Loucy (cell line): ENCODE data around the gene GIMAP8.

Experiments used
- H2AFZ ChIP-seq: fragments of 200-600 bp; sonication (generic); 2 replicates; pipeline ENCODE4 v1.6.0; 2016; ENCODE audit warnings: antibody characterized with exemption, mild to moderate bottlenecking, low read length, moderate library complexity
- H3F3A ChIP-seq: fragments of 200-600 bp; 2 replicates; pipeline ENCODE4 v1.6.0; 2016; ENCODE audit warnings: antibody characterized with exemption, low read depth, mild to moderate bottlenecking
- H3K27me3 ChIP-seq: fragments of 200-600 bp; sonication (generic); 2 replicates; pipeline ENCODE4 v1.6.1; 2014; ENCODE audit warnings: low read length, mild to moderate bottlenecking; ENCODE audit not compliant: insufficient read depth, poor library complexity, severe bottlenecking
- H3K36me3 ChIP-seq: fragments of 200-600 bp; sonication (generic); 2 replicates; pipeline ENCODE4 v1.6.1; 2016; ENCODE audit warnings: low read length; ENCODE audit not compliant: insufficient read depth
- H3K4me1 ChIP-seq: fragments of 200-600 bp; sonication (generic); 2 replicates; pipeline ENCODE4 v1.5.1; 2014; ENCODE audit warnings: low read length, mild to moderate bottlenecking; ENCODE audit not compliant: insufficient read depth, poor library complexity, severe bottlenecking
- H3K4me2 ChIP-seq: fragments of 200-600 bp; sonication (generic); 2 replicates; pipeline ENCODE4 v1.6.0; 2014; ENCODE audit warnings: antibody characterized with exemption, low read length, low read depth, mild to moderate bottlenecking; ENCODE audit not compliant: poor library complexity, severe bottlenecking
- H3K4me3 ChIP-seq: fragments of 200-600 bp; sonication (generic); 2 replicates; pipeline ENCODE4 v1.5.1; 2014; ENCODE audit warnings: low read length, mild to moderate bottlenecking, mixed read lengths; ENCODE audit not compliant: poor library complexity, severe bottlenecking
- H3K79me2 ChIP-seq: fragments of 200-600 bp; sonication (generic); 2 replicates; pipeline ENCODE4 v1.6.1; 2014; ENCODE audit warnings: low read length; ENCODE audit not compliant: insufficient read depth
- H3K9ac ChIP-seq: fragments of 200-600 bp; sonication (generic); 2 replicates; pipeline ENCODE4 v1.6.0; 2014; ENCODE audit warnings: mild to moderate bottlenecking, low read depth, low read length, moderate library complexity; ENCODE audit not compliant: poor library complexity, severe bottlenecking
- H3K9me2 ChIP-seq: fragments of 200-600 bp; sonication (generic); replicated peaks from 2 replicates; pipeline ENCODE4 v1.6.1; 2016; ENCODE audit warnings: low read depth, low read length, mixed read lengths
- H3K9me3 ChIP-seq: fragments of 200-600 bp; sonication (generic); 2 replicates; pipeline ENCODE4 v1.6.1; 2014; ENCODE audit warnings: mild to moderate bottlenecking, antibody characterized with exemption, low read length, low read depth; ENCODE audit not compliant: insufficient read depth
- H4K20me1 ChIP-seq: fragments of 200-600 bp; sonication (generic); 2 replicates; pipeline ENCODE4 v1.6.0; 2014; ENCODE audit warnings: antibody characterized with exemption, low read length, mild to moderate bottlenecking; ENCODE audit not compliant: insufficient read depth, poor library complexity, severe bottlenecking
- CTCF ChIP-seq: fragments of 200-600 bp; sonication (generic); conservative IDR thresholded peaks from 2 replicates; pipeline ENCODE4 v1.5.1; 2014; ENCODE audit warnings: mild to moderate bottlenecking, antibody characterized with exemption, low read length
- EZH2phosphoT487 ChIP-seq: fragments of 200-600 bp; IDR thresholded peaks from 2 replicates; pipeline ENCODE4 v1.6.1; 2018; ENCODE audit warnings: antibody characterized with exemption, mild to moderate bottlenecking, moderate library complexity, borderline replicate concordance

Gene GIMAP8

GRCh38 chr7:150406312-150406566, 44.2 kb upstream of the GIMAP8 start:
- H3K9me3 ChIP-seq: no peaks in the 10 kb centered on the region
- H4K20me1 ChIP-seq: no peaks in the 10 kb centered on the region
- H3K36me3 ChIP-seq: no peaks in the 10 kb centered on the region
- H3K4me1 ChIP-seq: peaks cover 40% of the 10 kb centered on the region
- H3K79me2 ChIP-seq: no peaks in the 10 kb centered on the region
- H3F3A ChIP-seq: no peaks in the 10 kb centered on the region
- TF ChIP-seq CTCF: no peak
- TF ChIP-seq EZH2phosphoT487: no peak
- no peak overlapping the region for H2AFZ ChIP-seq
- H3K4me2 ChIP-seq: peak overlapping the region; percentile 92
- no peaks in the 10 kb centered on the region for H3K27me3 ChIP-seq
- no peaks in the 10 kb centered on the region for H3K9me2 ChIP-seq
- H3K9ac ChIP-seq: peak overlapping the region; percentile 95
- H3K4me3 ChIP-seq: peak overlapping the region; percentile 82

GRCh38 chr7:150406567-150407421, 43.6 kb upstream of the GIMAP8 start:
- Histone ChIP-seq H3F3A (no peaks in the 10 kb centered on the region), H3K9ac (peak overlapping the region; percentile 95), H2AFZ (peak overlapping the region; percentile 23; the same call in 1 of the 2 replicates), H3K79me2 (no peaks in the 10 kb centered on the region), H3K9me2 (no peaks in the 10 kb centered on the region), H3K4me2 (peak overlapping the region; percentile 92), H3K4me1 (peaks cover 40% of the 10 kb centered on the region), H3K27me3 (no peaks in the 10 kb centered on the region), H3K36me3 (no peaks in the 10 kb centered on the region), H3K4me3 (peak overlapping the region; percentile 82), H4K20me1 (no peaks in the 10 kb centered on the region), H3K9me3 (no peaks in the 10 kb centered on the region)
- no peak for TF ChIP-seq CTCF
- no peak for TF ChIP-seq EZH2phosphoT487

- Histone ChIP-seq H3K4me1 (peaks cover 40% of the 10 kb centered on the region), H4K20me1 (no peaks in the 10 kb centered on the region), H3K4me3 (no peak overlapping the region), H3K79me2 (no peaks in the 10 kb centered on the region), H3K9me2 (no peaks in the 10 kb centered on the region), H3K4me2 (no peak overlapping the region), H3K9ac (no peak overlapping the region), H3F3A (no peaks in the 10 kb centered on the region), H3K27me3 (no peaks in the 10 kb centered on the region), H3K36me3 (no peaks in the 10 kb centered on the region), H2AFZ (no peak overlapping the region), H3K9me3 (no peaks in the 10 kb centered on the region)
- TF ChIP-seq CTCF: no peak
- no peak for TF ChIP-seq EZH2phosphoT487
Measured at GRCh38 chr7:150407588-150408392, 42.6 kb upstream of the GIMAP8 start.
